H9 (cell line): ENCODE measurements around the gene SPEG. TPM values are rescaled to one million over a fixed set of nuclear protein-coding genes. Genes with fewer than 3 reads are reported as not detected.

ENCODE experiments used
- DNase-seq: peaks from one replicate; pipeline ENCODE4 v3.0.0-alpha.2; 2017
- H2AFZ ChIP-seq: one replicate; pipeline ENCODE4 v1.6.1; 2013; ENCODE audit warnings: mild to moderate bottlenecking, low read length, control low read depth, moderate library complexity
- H2AK5ac ChIP-seq: 2 replicates; pipeline ENCODE4 v1.6.1; 2013; ENCODE audit warnings: low read length, control low read depth, mixed read lengths; ENCODE audit not compliant: insufficient read length
- H2BK120ac ChIP-seq: one replicate; pipeline ENCODE4 v1.6.1; 2013; ENCODE audit warnings: low read depth, mild to moderate bottlenecking, low read length, control low read depth, inconsistent platforms; ENCODE audit not compliant: poor library complexity, severe bottlenecking
- H2BK12ac ChIP-seq: 2 replicates; pipeline ENCODE4 v1.6.1; 2013; ENCODE audit warnings: low read length, control low read depth, mixed read lengths, low read depth; ENCODE audit not compliant: insufficient read length
- H2BK15ac ChIP-seq: 2 replicates; pipeline ENCODE4 v1.6.1; 2013; ENCODE audit warnings: low read depth, low read length, control low read depth
- H2BK20ac ChIP-seq: one replicate; pipeline ENCODE4 v1.6.1; 2013; ENCODE audit warnings: low read depth, mild to moderate bottlenecking, low read length, control low read depth, inconsistent platforms; ENCODE audit not compliant: poor library complexity, severe bottlenecking
- H2BK5ac ChIP-seq: 2 replicates; pipeline ENCODE4 v1.6.1; 2013; ENCODE audit warnings: low read length, control low read depth, mixed read lengths; ENCODE audit not compliant: insufficient read length
- H3K14ac ChIP-seq: 2 replicates; pipeline ENCODE4 v1.6.1; 2013; ENCODE audit warnings: low read length, control low read depth; ENCODE audit not compliant: insufficient read depth
- H3K18ac ChIP-seq: 2 replicates; pipeline ENCODE4 v1.6.1; 2013; ENCODE audit warnings: low read depth, mild to moderate bottlenecking, mixed read lengths, low read length, control low read depth; ENCODE audit not compliant: insufficient read length
- H3K23ac ChIP-seq: 2 replicates; pipeline ENCODE4 v1.6.1; 2013; ENCODE audit warnings: low read length, control low read depth, mixed read lengths, low read depth; ENCODE audit not compliant: insufficient read length
- H3K23me2 ChIP-seq: 2 replicates; pipeline ENCODE4 v1.6.1; 2013; ENCODE audit warnings: low read depth, mild to moderate bottlenecking, mixed read lengths, low read length, control low read depth; ENCODE audit not compliant: insufficient read length, poor library complexity, severe bottlenecking
- H3K27ac ChIP-seq: 2 replicates; pipeline ENCODE4 v1.5.1; 2013; ENCODE audit warnings: low read length, control low read depth, mixed read lengths, low read depth; ENCODE audit not compliant: insufficient read length
- H3K27me3 ChIP-seq: 2 replicates; pipeline ENCODE4 v1.6.1; 2013; ENCODE audit warnings: low read length, control low read depth, inconsistent platforms; ENCODE audit not compliant: insufficient read depth
- H3K4ac ChIP-seq: 2 replicates; pipeline ENCODE4 v1.6.1; 2013; ENCODE audit warnings: low read depth, mild to moderate bottlenecking, control low read depth, inconsistent platforms, low read length, moderate library complexity
- H3K4me1 ChIP-seq: 2 replicates; pipeline ENCODE4 v1.6.1; 2013; ENCODE audit warnings: low read length, control low read depth, inconsistent platforms; ENCODE audit not compliant: insufficient read depth
- H3K4me2 ChIP-seq: 2 replicates; pipeline ENCODE4 v1.6.1; 2013; ENCODE audit warnings: low read length, control low read depth, mixed read lengths; ENCODE audit not compliant: insufficient read length, insufficient read depth
- H3K56ac ChIP-seq: 2 replicates; pipeline ENCODE4 v1.6.1; 2013; ENCODE audit warnings: low read depth, mild to moderate bottlenecking, mixed read lengths, low read length, control low read depth; ENCODE audit not compliant: insufficient read length
- H3K79me1 ChIP-seq: 2 replicates; pipeline ENCODE4 v1.6.1; 2013; ENCODE audit warnings: low read depth, mild to moderate bottlenecking, moderate library complexity, low read length, control low read depth, inconsistent platforms; ENCODE audit not compliant: insufficient read depth, poor library complexity, severe bottlenecking
- H3K79me2 ChIP-seq: 2 replicates; pipeline ENCODE4 v1.6.1; 2013; ENCODE audit warnings: low read length, control low read depth, inconsistent platforms; ENCODE audit not compliant: insufficient read depth
- H3K9ac ChIP-seq: 2 replicates; pipeline ENCODE4 v1.6.1; 2013; ENCODE audit warnings: low read length, control low read depth, mixed read lengths; ENCODE audit not compliant: insufficient read length; ENCODE audit errors: extremely low read depth
- H3K9me3 ChIP-seq: one replicate; pipeline ENCODE4 v1.6.1; 2013; ENCODE audit warnings: low read depth, low read length, inconsistent platforms; ENCODE audit not compliant: control insufficient read depth
- H3T11ph ChIP-seq: one replicate; pipeline ENCODE4 v1.6.1; 2013; ENCODE audit warnings: mild to moderate bottlenecking, low read length, control low read depth, inconsistent platforms
- H4K20me1 ChIP-seq: one replicate; pipeline ENCODE4 v1.6.1; 2013; ENCODE audit not compliant: control insufficient read depth, insufficient read length, insufficient read depth
- H4K5ac ChIP-seq: 2 replicates; pipeline ENCODE4 v1.6.1; 2013; ENCODE audit warnings: low read depth, mild to moderate bottlenecking, mixed read lengths, low read length, control low read depth; ENCODE audit not compliant: insufficient read length
- H4K8ac ChIP-seq: replicated peaks from 2 replicates; pipeline ENCODE4 v1.6.1; 2013; ENCODE audit warnings: low read length, control low read depth, mixed read lengths, low read depth; ENCODE audit not compliant: insufficient read length
- H4K91ac ChIP-seq: 2 replicates; pipeline ENCODE4 v1.6.1; 2013; ENCODE audit warnings: low read depth, mild to moderate bottlenecking, moderate library complexity, mixed read lengths, low read length, control low read depth; ENCODE audit not compliant: insufficient read length
- H3K27ac Mint-ChIP-seq, 3 experiments: 2 replicates in 2 of 3; 3 replicates in 1 of 3; pipeline ENCODE4 v1.8.0; 2020 to 2021; ENCODE audit warnings: mixed read lengths in 3 of 3, mild to moderate bottlenecking in 1 of 3, moderate library complexity in 1 of 3
- H3K27me3 Mint-ChIP-seq: 2 replicates; pipeline ENCODE4 v1.8.0; 2021; ENCODE audit warnings: low read depth, mild to moderate bottlenecking, moderate library complexity, mixed read lengths
- H3K36me3 Mint-ChIP-seq, 3 experiments: 2 replicates in 2 of 3; 3 replicates in 1 of 3; pipeline ENCODE4 v1.8.0; 2020 to 2021; ENCODE audit warnings: low read depth in 3 of 3, mixed read lengths in 3 of 3; ENCODE audit not compliant: insufficient read depth in 1 of 3
- H3K4me1 Mint-ChIP-seq, 2 experiments: 2 replicates each; pipeline ENCODE4 v1.8.0; 2020; ENCODE audit warnings: mixed read lengths in 2 of 2
- H3K4me3 Mint-ChIP-seq, 2 experiments: 2 replicates in 1 of 2; 3 replicates in 1 of 2; pipeline ENCODE4 v1.8.0; 2020 to 2021; ENCODE audit warnings: mild to moderate bottlenecking in 2 of 2, mixed read lengths in 2 of 2, moderate library complexity in 1 of 2
- H3K9me3 Mint-ChIP-seq, 2 experiments: 2 replicates in 1 of 2; 3 replicates in 1 of 2; pipeline ENCODE4 v1.8.0; 2020; ENCODE audit warnings: mild to moderate bottlenecking in 2 of 2, mixed read lengths in 2 of 2, moderate library complexity in 1 of 2
- CTCF ChIP-seq: fragments of 200-600 bp; sonication (generic); conservative IDR thresholded peaks from 3 replicates; pipeline ENCODE4 v1.8.0; 2021; ENCODE audit warnings: antibody characterized with exemption, mild to moderate bottlenecking
- WGBS: extraction: QIAGEN DNeasy Blood & Tissue Kit; methylation state at CpG from one replicate; pipeline ENCODE4 v1.1.7; 2013; ENCODE audit warnings: missing lambda C conversion rate, low lambda C conversion rate, mixed read lengths; ENCODE audit not compliant: insufficient read length; ENCODE audit errors: extremely low coverage; 5-methylcytosine and 5-hydroxymethylcytosine counted together
- total RNA-seq: library from RNA; stranded (reverse); gene quantifications from 2 replicates; pipeline ENCODE4 v1.2.1, GENCODE V29; 2021

The SPEG gene
- total RNA-seq, 1 experiment from 2014 or later = 23.7 TPM

DNA sequence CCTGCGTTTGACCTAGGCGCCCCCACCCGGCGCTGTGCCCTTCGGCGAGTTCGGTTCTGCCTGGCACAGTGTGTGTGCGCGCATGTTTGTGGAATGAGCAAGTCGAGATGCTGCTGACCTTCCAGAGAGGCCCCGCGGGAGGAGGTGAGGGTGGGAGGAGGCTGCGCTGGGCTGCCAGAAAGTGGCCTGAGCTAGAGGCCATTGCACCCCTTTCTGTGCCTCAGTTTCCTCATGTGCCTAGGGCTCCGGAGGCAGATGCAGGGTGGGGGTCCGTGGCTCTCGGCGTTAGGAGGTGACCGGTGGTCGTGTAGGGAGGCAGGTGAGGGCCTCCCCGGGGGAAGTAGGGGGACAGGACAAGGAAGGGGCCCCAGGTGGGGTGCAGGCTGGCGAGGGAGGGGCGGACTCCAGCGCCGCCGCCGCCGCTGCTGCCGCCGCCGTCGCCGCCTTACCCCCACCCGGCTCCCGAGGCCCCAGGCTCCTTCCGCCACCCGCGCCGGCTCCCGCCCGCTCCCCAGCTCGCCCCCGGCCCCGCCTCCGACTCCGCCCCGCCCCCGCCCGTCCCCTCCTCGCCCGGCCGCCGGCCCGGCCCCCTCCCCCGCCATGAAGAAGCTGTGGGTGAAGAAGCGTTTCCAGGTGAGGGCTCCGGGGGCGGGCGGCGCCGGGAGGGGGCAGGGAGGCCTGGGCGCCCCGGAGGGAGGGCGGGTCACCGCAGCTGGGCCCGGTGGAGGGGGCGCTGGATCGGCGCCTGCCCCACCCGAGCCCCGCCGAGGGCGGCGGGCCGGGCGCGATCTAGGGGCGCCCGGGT is 7.0 kb downstream of the SPEG start:
- no peaks in the 10 kb centered on the region; the same call in 1 of the 2 replicates for H3K4me1 ChIP-seq
- H3T11ph ChIP-seq = no peak overlapping the region
- Mint-ChIP-seq H3K27ac (no peak overlapping the region), H3K36me3 (peaks cover 0 to 3% (median 3%) of the 10 kb centered on the region in 3 experiments; a peak in 2 of 7 replicates), H3K4me3 (peak overlapping the region; percentile 74 to 88), H3K27me3 (peaks cover 36% of the 10 kb centered on the region), H3K4me1 (peaks cover 26 to 34% of the 10 kb centered on the region in 2 experiments), H3K9me3 (no peaks in the 10 kb centered on the region)
- no peak overlapping the region for H2AFZ ChIP-seq
- no peak overlapping the region for H3K9ac ChIP-seq
- H4K8ac ChIP-seq = no peak overlapping the region
- no peak overlapping the region for H2BK20ac ChIP-seq
- no peak overlapping the region for H3K56ac ChIP-seq
- peaks cover 5% of the 10 kb centered on the region; the same call in 1 of the 2 replicates for H3K27me3 ChIP-seq
- H3K79me2 ChIP-seq = no peaks in the 10 kb centered on the region
- H4K20me1 ChIP-seq = no peaks in the 10 kb centered on the region
- H3K79me1 ChIP-seq = no peaks in the 10 kb centered on the region
- no CpG with 5 or more reads among the region's 78 CpGs for WGBS
- H2BK5ac ChIP-seq = no peak overlapping the region
- no peak overlapping the region for H3K18ac ChIP-seq
- no peak overlapping the region for H4K5ac ChIP-seq
- H2AK5ac ChIP-seq = no peak overlapping the region
- peaks cover 3% of the 10 kb centered on the region for H3K23me2 ChIP-seq
- no peak overlapping the region for H3K14ac ChIP-seq
- no peak overlapping the region for H2BK12ac ChIP-seq
- no peak overlapping the region for H2BK120ac ChIP-seq
- H2BK15ac ChIP-seq = no peak overlapping the region
- H3K9me3 ChIP-seq = no peaks in the 10 kb centered on the region
- H3K27ac ChIP-seq = no peak overlapping the region
- H3K23ac ChIP-seq = no peak overlapping the region
- H3K4ac ChIP-seq = no peak overlapping the region
- no peak overlapping the region for H4K91ac ChIP-seq
- peak overlapping the region; percentile 76 for H3K4me2 ChIP-seq
- peak; percentile 64 for DNase-seq
- no peak for TF ChIP-seq CTCF
